ENCODE measurements around the gene MRPL30.

DNA sequence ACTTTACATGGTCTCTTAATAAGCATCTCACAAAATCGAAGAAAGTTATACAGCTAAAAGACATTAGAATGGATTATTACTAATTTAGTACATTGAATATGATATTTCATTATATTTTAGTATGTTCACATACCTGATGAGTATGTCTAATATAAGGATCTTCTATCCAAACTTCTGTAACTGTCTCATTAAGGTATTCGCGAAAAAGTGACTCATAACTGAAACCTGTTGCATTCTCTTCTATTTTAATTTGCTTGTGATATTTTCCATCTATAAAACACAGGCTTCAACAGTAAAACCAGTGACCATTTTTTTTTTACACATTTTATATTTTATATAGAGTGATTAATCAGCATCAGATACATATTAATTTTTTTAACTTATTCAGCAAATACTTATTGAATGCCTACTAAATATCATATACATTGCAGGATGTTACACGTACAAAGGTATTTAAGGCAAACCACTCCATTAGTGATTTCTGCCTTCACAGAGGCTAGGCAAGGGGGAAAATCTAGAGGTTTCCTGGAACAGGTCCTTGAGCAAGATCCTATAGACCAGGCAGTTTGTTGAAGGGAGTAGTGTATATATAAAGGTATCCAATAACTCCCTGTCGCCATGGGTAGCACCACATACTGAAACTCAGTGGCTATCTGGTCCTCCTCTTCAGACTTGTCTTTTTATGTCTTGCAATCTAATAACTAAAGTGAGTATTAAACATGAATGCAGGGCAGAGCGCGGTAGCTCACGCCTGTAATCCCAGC lies 9.4 kb upstream of the MRPL30 start:
- no peak for TF ChIP-seq POLR2A (IDR thresholded peaks at IDR 0.05)
- no peak for TF ChIP-seq CTCF (IDR thresholded peaks at IDR 0.05)
